H9 (cell line): Measurements from ENCODE around the gene MLLT11. TPM values are rescaled to one million over a fixed set of nuclear protein-coding genes. Genes with fewer than 3 reads are reported as not detected.

ENCODE experiments used
- DNase-seq: peaks from one replicate; pipeline ENCODE4 v3.0.0-alpha.2; 2017
- H2AFZ ChIP-seq: one replicate; pipeline ENCODE4 v1.6.1; 2013; ENCODE audit warnings: mild to moderate bottlenecking, low read length, control low read depth, moderate library complexity
- H2AK5ac ChIP-seq: 2 replicates; pipeline ENCODE4 v1.6.1; 2013; ENCODE audit warnings: low read length, control low read depth, mixed read lengths; ENCODE audit not compliant: insufficient read length
- H2BK120ac ChIP-seq: one replicate; pipeline ENCODE4 v1.6.1; 2013; ENCODE audit warnings: low read depth, mild to moderate bottlenecking, low read length, control low read depth, inconsistent platforms; ENCODE audit not compliant: poor library complexity, severe bottlenecking
- H2BK12ac ChIP-seq: 2 replicates; pipeline ENCODE4 v1.6.1; 2013; ENCODE audit warnings: low read length, control low read depth, mixed read lengths, low read depth; ENCODE audit not compliant: insufficient read length
- H2BK15ac ChIP-seq: 2 replicates; pipeline ENCODE4 v1.6.1; 2013; ENCODE audit warnings: low read depth, low read length, control low read depth
- H2BK20ac ChIP-seq: one replicate; pipeline ENCODE4 v1.6.1; 2013; ENCODE audit warnings: low read depth, mild to moderate bottlenecking, low read length, control low read depth, inconsistent platforms; ENCODE audit not compliant: poor library complexity, severe bottlenecking
- H2BK5ac ChIP-seq: 2 replicates; pipeline ENCODE4 v1.6.1; 2013; ENCODE audit warnings: low read length, control low read depth, mixed read lengths; ENCODE audit not compliant: insufficient read length
- H3K14ac ChIP-seq: 2 replicates; pipeline ENCODE4 v1.6.1; 2013; ENCODE audit warnings: low read length, control low read depth; ENCODE audit not compliant: insufficient read depth
- H3K18ac ChIP-seq: 2 replicates; pipeline ENCODE4 v1.6.1; 2013; ENCODE audit warnings: low read depth, mild to moderate bottlenecking, mixed read lengths, low read length, control low read depth; ENCODE audit not compliant: insufficient read length
- H3K23ac ChIP-seq: 2 replicates; pipeline ENCODE4 v1.6.1; 2013; ENCODE audit warnings: low read length, control low read depth, mixed read lengths, low read depth; ENCODE audit not compliant: insufficient read length
- H3K23me2 ChIP-seq: 2 replicates; pipeline ENCODE4 v1.6.1; 2013; ENCODE audit warnings: low read depth, mild to moderate bottlenecking, mixed read lengths, low read length, control low read depth; ENCODE audit not compliant: insufficient read length, poor library complexity, severe bottlenecking
- H3K27ac ChIP-seq: 2 replicates; pipeline ENCODE4 v1.5.1; 2013; ENCODE audit warnings: low read length, control low read depth, mixed read lengths, low read depth; ENCODE audit not compliant: insufficient read length
- H3K27me3 ChIP-seq: 2 replicates; pipeline ENCODE4 v1.6.1; 2013; ENCODE audit warnings: low read length, control low read depth, inconsistent platforms; ENCODE audit not compliant: insufficient read depth
- H3K4ac ChIP-seq: 2 replicates; pipeline ENCODE4 v1.6.1; 2013; ENCODE audit warnings: low read depth, mild to moderate bottlenecking, control low read depth, inconsistent platforms, low read length, moderate library complexity
- H3K4me1 ChIP-seq: 2 replicates; pipeline ENCODE4 v1.6.1; 2013; ENCODE audit warnings: low read length, control low read depth, inconsistent platforms; ENCODE audit not compliant: insufficient read depth
- H3K4me2 ChIP-seq: 2 replicates; pipeline ENCODE4 v1.6.1; 2013; ENCODE audit warnings: low read length, control low read depth, mixed read lengths; ENCODE audit not compliant: insufficient read length, insufficient read depth
- H3K56ac ChIP-seq: 2 replicates; pipeline ENCODE4 v1.6.1; 2013; ENCODE audit warnings: low read depth, mild to moderate bottlenecking, mixed read lengths, low read length, control low read depth; ENCODE audit not compliant: insufficient read length
- H3K79me1 ChIP-seq: 2 replicates; pipeline ENCODE4 v1.6.1; 2013; ENCODE audit warnings: low read depth, mild to moderate bottlenecking, moderate library complexity, low read length, control low read depth, inconsistent platforms; ENCODE audit not compliant: insufficient read depth, poor library complexity, severe bottlenecking
- H3K79me2 ChIP-seq: 2 replicates; pipeline ENCODE4 v1.6.1; 2013; ENCODE audit warnings: low read length, control low read depth, inconsistent platforms; ENCODE audit not compliant: insufficient read depth
- H3K9ac ChIP-seq: 2 replicates; pipeline ENCODE4 v1.6.1; 2013; ENCODE audit warnings: low read length, control low read depth, mixed read lengths; ENCODE audit not compliant: insufficient read length; ENCODE audit errors: extremely low read depth
- H3K9me3 ChIP-seq: one replicate; pipeline ENCODE4 v1.6.1; 2013; ENCODE audit warnings: low read depth, low read length, inconsistent platforms; ENCODE audit not compliant: control insufficient read depth
- H3T11ph ChIP-seq: one replicate; pipeline ENCODE4 v1.6.1; 2013; ENCODE audit warnings: mild to moderate bottlenecking, low read length, control low read depth, inconsistent platforms
- H4K20me1 ChIP-seq: one replicate; pipeline ENCODE4 v1.6.1; 2013; ENCODE audit not compliant: control insufficient read depth, insufficient read length, insufficient read depth
- H4K5ac ChIP-seq: 2 replicates; pipeline ENCODE4 v1.6.1; 2013; ENCODE audit warnings: low read depth, mild to moderate bottlenecking, mixed read lengths, low read length, control low read depth; ENCODE audit not compliant: insufficient read length
- H4K8ac ChIP-seq: replicated peaks from 2 replicates; pipeline ENCODE4 v1.6.1; 2013; ENCODE audit warnings: low read length, control low read depth, mixed read lengths, low read depth; ENCODE audit not compliant: insufficient read length
- H4K91ac ChIP-seq: 2 replicates; pipeline ENCODE4 v1.6.1; 2013; ENCODE audit warnings: low read depth, mild to moderate bottlenecking, moderate library complexity, mixed read lengths, low read length, control low read depth; ENCODE audit not compliant: insufficient read length
- H3K27ac Mint-ChIP-seq, 3 experiments: 2 replicates in 2 of 3; 3 replicates in 1 of 3; pipeline ENCODE4 v1.8.0; 2020 to 2021; ENCODE audit warnings: mixed read lengths in 3 of 3, mild to moderate bottlenecking in 1 of 3, moderate library complexity in 1 of 3
- H3K27me3 Mint-ChIP-seq: 2 replicates; pipeline ENCODE4 v1.8.0; 2021; ENCODE audit warnings: low read depth, mild to moderate bottlenecking, moderate library complexity, mixed read lengths
- H3K36me3 Mint-ChIP-seq, 3 experiments: 2 replicates in 2 of 3; 3 replicates in 1 of 3; pipeline ENCODE4 v1.8.0; 2020 to 2021; ENCODE audit warnings: low read depth in 3 of 3, mixed read lengths in 3 of 3; ENCODE audit not compliant: insufficient read depth in 1 of 3
- H3K4me1 Mint-ChIP-seq, 2 experiments: 2 replicates each; pipeline ENCODE4 v1.8.0; 2020; ENCODE audit warnings: mixed read lengths in 2 of 2
- H3K4me3 Mint-ChIP-seq, 2 experiments: 2 replicates in 1 of 2; 3 replicates in 1 of 2; pipeline ENCODE4 v1.8.0; 2020 to 2021; ENCODE audit warnings: mild to moderate bottlenecking in 2 of 2, mixed read lengths in 2 of 2, moderate library complexity in 1 of 2
- H3K9me3 Mint-ChIP-seq, 2 experiments: 2 replicates in 1 of 2; 3 replicates in 1 of 2; pipeline ENCODE4 v1.8.0; 2020; ENCODE audit warnings: mild to moderate bottlenecking in 2 of 2, mixed read lengths in 2 of 2, moderate library complexity in 1 of 2
- WGBS: extraction: QIAGEN DNeasy Blood & Tissue Kit; methylation state at CpG from one replicate; pipeline ENCODE4 v1.1.7; 2013; ENCODE audit warnings: missing lambda C conversion rate, low lambda C conversion rate, mixed read lengths; ENCODE audit not compliant: insufficient read length; ENCODE audit errors: extremely low coverage; 5-methylcytosine and 5-hydroxymethylcytosine counted together
- total RNA-seq: library from RNA; stranded (reverse); gene quantifications from 2 replicates; pipeline ENCODE4 v1.2.1, GENCODE V29; 2021
- TF ChIP-seq, protein P1 (sequence below): fragments of 200-600 bp; sonication (generic); conservative IDR thresholded peaks from 3 replicates; pipeline ENCODE4 v1.8.0; 2021; ENCODE audit warnings: antibody characterized with exemption, mild to moderate bottlenecking

MLLT11 gene
- total RNA-seq, 1 experiment from 2014 or later: 13.2 TPM

DNA sequence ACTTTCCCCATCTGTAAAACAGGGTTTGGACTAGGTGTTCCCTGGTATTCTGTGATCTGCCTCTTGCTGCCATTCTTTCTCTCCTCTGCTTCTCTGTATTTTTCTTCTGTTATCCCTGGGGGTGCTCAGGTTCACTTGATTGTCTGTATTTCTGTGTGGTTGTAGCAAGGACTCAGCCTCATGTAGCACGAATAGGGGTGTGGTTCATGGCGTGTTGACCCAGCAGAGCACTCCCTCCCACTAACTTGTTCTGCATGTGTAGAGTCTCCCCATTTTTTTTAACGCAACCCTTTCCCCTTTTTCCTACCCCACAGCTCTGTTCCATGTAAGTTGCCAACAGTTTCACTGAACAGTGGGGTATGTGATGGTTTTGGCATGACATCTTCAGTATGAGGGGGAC is 25.0 kb upstream of the MLLT11 start:
- TF ChIP-seq, protein P1, sequence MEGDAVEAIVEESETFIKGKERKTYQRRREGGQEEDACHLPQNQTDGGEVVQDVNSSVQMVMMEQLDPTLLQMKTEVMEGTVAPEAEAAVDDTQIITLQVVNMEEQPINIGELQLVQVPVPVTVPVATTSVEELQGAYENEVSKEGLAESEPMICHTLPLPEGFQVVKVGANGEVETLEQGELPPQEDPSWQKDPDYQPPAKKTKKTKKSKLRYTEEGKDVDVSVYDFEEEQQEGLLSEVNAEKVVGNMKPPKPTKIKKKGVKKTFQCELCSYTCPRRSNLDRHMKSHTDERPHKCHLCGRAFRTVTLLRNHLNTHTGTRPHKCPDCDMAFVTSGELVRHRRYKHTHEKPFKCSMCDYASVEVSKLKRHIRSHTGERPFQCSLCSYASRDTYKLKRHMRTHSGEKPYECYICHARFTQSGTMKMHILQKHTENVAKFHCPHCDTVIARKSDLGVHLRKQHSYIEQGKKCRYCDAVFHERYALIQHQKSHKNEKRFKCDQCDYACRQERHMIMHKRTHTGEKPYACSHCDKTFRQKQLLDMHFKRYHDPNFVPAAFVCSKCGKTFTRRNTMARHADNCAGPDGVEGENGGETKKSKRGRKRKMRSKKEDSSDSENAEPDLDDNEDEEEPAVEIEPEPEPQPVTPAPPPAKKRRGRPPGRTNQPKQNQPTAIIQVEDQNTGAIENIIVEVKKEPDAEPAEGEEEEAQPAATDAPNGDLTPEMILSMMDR: no peak
- H3K27ac ChIP-seq: no peak overlapping the region

More for the DNA sequence above, 25.0 kb upstream of the MLLT11 start:
- no CpG with 5 or more reads among the region's 3 CpGs for WGBS
- H3K23ac ChIP-seq: no peak overlapping the region
- no peak overlapping the region for H3T11ph ChIP-seq
- H3K4me2 ChIP-seq: no peak overlapping the region
- Mint-ChIP-seq H3K36me3 (peaks cover 13 to 35% (median 20%) of the 10 kb centered on the region in 3 experiments), H3K9me3 (no peaks in the 10 kb centered on the region), H3K27ac (peak overlapping the region in 1 of 3 experiments; percentile 20; a peak in 1 of 7 replicates), H3K4me3 (no peak overlapping the region), H3K4me1 (peaks cover 17 to 21% of the 10 kb centered on the region in 2 experiments), H3K27me3 (no peaks in the 10 kb centered on the region; the same call in 1 of the 2 replicates)
- H4K20me1 ChIP-seq: no peaks in the 10 kb centered on the region
- no peak overlapping the region for H3K18ac ChIP-seq
- no peak for DNase-seq
- no peaks in the 10 kb centered on the region; the same call in 1 of the 2 replicates for H3K4me1 ChIP-seq
- H3K14ac ChIP-seq: no peak overlapping the region
- no peaks in the 10 kb centered on the region for H3K23me2 ChIP-seq
- H2BK20ac ChIP-seq: no peak overlapping the region
- no peak overlapping the region for H2BK12ac ChIP-seq
- no peak overlapping the region for H3K56ac ChIP-seq
- no peak overlapping the region for H4K8ac ChIP-seq
- no peak overlapping the region for H4K91ac ChIP-seq
- H3K79me2 ChIP-seq: no peaks in the 10 kb centered on the region
- peak overlapping the region; percentile 67 for H2BK5ac ChIP-seq
- H2AFZ ChIP-seq: no peak overlapping the region
- H2BK15ac ChIP-seq: no peak overlapping the region
- H3K79me1 ChIP-seq: no peaks in the 10 kb centered on the region
- no peaks in the 10 kb centered on the region for H3K27me3 ChIP-seq
- no peak overlapping the region for H4K5ac ChIP-seq
- no peak overlapping the region for H2BK120ac ChIP-seq
- H3K9ac ChIP-seq: no peak overlapping the region
- no peak overlapping the region for H2AK5ac ChIP-seq
- no peak overlapping the region for H3K4ac ChIP-seq
- no peaks in the 10 kb centered on the region for H3K9me3 ChIP-seq
